AG10803 (cell line): ENCODE data around the gene ZNF12.

Experiments used
- DNase-seq: peaks from one replicate; pipeline ENCODE4 v3.0.0; 2010; ENCODE audit warnings: low read depth
- H3K4me3 ChIP-seq: 2 replicates; pipeline ENCODE4 v1.5.1; 2011; ENCODE audit warnings: mild to moderate bottlenecking, low read length, control low read depth
- CTCF ChIP-seq: conservative IDR thresholded peaks from 2 replicates; pipeline ENCODE4 v1.5.1; 2011; ENCODE audit warnings: mild to moderate bottlenecking, low read length, control low read depth, inconsistent platforms

Gene ZNF12

GRCh38 chr7:6648066-6648814 is 58.5 kb downstream of the ZNF12 start:
- DNase-seq = no peak
- H3K4me3 ChIP-seq = no peak overlapping the region
- no peak for TF ChIP-seq CTCF

GRCh38 chr7:6647541-6647940 is 59.2 kb downstream of the ZNF12 start:
- H3K4me3 ChIP-seq = no peak overlapping the region
- no peak for DNase-seq
- TF ChIP-seq CTCF = no peak

- H3K4me3 ChIP-seq = no peak overlapping the region
- no peak for DNase-seq
- TF ChIP-seq CTCF = no peak
Measured at GRCh38 chr7:6647080-6647479, 59.7 kb downstream of the ZNF12 start.

- DNase-seq = no peak
- TF ChIP-seq CTCF = no peak
- H3K4me3 ChIP-seq = no peak overlapping the region
Measured at GRCh38 chr7:6646465-6646864, 60.3 kb downstream of the ZNF12 start.

GRCh38 chr7:6644728-6645127 is 62.0 kb downstream of the ZNF12 start:
- no peak overlapping the region for H3K4me3 ChIP-seq
- no peak for DNase-seq
- TF ChIP-seq CTCF = no peak

- H3K4me3 ChIP-seq = no peak overlapping the region
- no peak for TF ChIP-seq CTCF
- no peak for DNase-seq
Measured at GRCh38 chr7:6643915-6644625, 62.7 kb downstream of the ZNF12 start.
